AG10803 (cell line): Measurements from ENCODE around the gene PCYT1B.

Experiments used
- DNase-seq: peaks from one replicate; pipeline ENCODE4 v3.0.0; 2010; ENCODE audit warnings: low read depth
- H3K4me3 ChIP-seq: 2 replicates; pipeline ENCODE4 v1.5.1; 2011; ENCODE audit warnings: mild to moderate bottlenecking, low read length, control low read depth
- CTCF ChIP-seq: conservative IDR thresholded peaks from 2 replicates; pipeline ENCODE4 v1.5.1; 2011; ENCODE audit warnings: mild to moderate bottlenecking, low read length, control low read depth, inconsistent platforms

Gene PCYT1B

GRCh38 chrX:24682739-24683432, 35.7 kb upstream of the PCYT1B start:
- no peak for TF ChIP-seq CTCF
- no peak for DNase-seq
- no peak overlapping the region for H3K4me3 ChIP-seq

GRCh38 chrX:24676403-24677024, 29.4 kb upstream of the PCYT1B start:
- no peak overlapping the region for H3K4me3 ChIP-seq
- peak; percentile 61 for TF ChIP-seq CTCF
- DNase-seq, result no peak

GRCh38 chrX:24673424-24673823, 26.3 kb upstream of the PCYT1B start:
- DNase-seq, result no peak
- TF ChIP-seq CTCF, result no peak
- no peak overlapping the region for H3K4me3 ChIP-seq

GRCh38 chrX:24672701-24673190, 25.6 kb upstream of the PCYT1B start:
- no peak for DNase-seq
- H3K4me3 ChIP-seq, result no peak overlapping the region
- TF ChIP-seq CTCF, result no peak

GRCh38 chrX:24668111-24668510, 21.0 kb upstream of the PCYT1B start:
- H3K4me3 ChIP-seq, result no peak overlapping the region
- no peak for TF ChIP-seq CTCF
- no peak for DNase-seq

GRCh38 chrX:24662352-24662751, 15.2 kb upstream of the PCYT1B start:
- no peak for TF ChIP-seq CTCF
- no peak overlapping the region for H3K4me3 ChIP-seq
- no peak for DNase-seq

DNA sequence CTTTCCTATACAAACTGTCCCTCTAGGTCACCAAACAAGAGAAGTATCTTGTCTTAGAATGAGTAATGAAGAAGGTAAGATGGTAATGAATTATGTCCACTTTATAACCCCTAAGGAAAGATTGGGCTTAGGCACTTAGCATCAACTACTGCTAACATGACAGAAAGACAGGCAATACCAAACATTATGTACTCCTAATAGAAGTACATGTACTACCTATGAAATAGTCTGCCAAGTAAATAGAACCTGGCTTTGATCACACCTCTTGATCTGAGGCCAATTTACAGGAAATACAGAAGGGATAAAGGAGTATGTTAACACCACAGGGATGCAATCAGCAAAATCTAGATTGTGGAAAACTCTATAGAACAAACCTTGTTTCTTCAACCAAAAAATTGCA, 14.1 kb upstream of the PCYT1B start:
- no peak for DNase-seq
- TF ChIP-seq CTCF, result no peak

More for the DNA sequence above, 14.1 kb upstream of the PCYT1B start:
- H3K4me3 ChIP-seq, result no peak overlapping the region
